GM12878 (cell line): ENCODE results near the gene PRKG1. TPM values are rescaled to one million over a fixed set of nuclear protein-coding genes. Genes with fewer than 3 reads are reported as not detected.

Experiments
- ATAC-seq: fragments of 200-7000 bp; cut with Tn5 transposase; 3 replicates; pipeline ENCODE4 v1.9.1; 2020; ENCODE audit warnings: mild to moderate bottlenecking, moderate library complexity
- BruUV-seq: library from RNA; stranded (reverse); fragments of 400-500 nt; replicated peaks from 2 replicates; lab custom pipeline; 2021; lab: Mats Ljungman, UMichigan
- CTCF ChIA-PET: fragments of 300-600 bp; sonication (Branson Sonifier 250); formaldehyde crosslinking; extraction: SDS; loops from one replicate; lab custom pipeline; 2021; ENCODE audit warnings: inconsistent platforms; lab: Yijun Ruan, JAX
- POLR2A ChIA-PET: fragments of 350-600 bp; formaldehyde crosslinking; extraction: SDS; loops from one replicate; lab custom pipeline; 2021; ENCODE audit warnings: inconsistent platforms; lab: Charles Lee
- RAD21 ChIA-PET: fragments of 300-600 bp; sonication (Branson Sonifier 250); formaldehyde crosslinking; loops from one replicate; lab custom pipeline; 2023; ENCODE audit warnings: antibody characterized with exemption; ENCODE audit not compliant: unreplicated experiment; lab: Charles Lee
- SMC1A ChIA-PET: fragments of 300-600 bp; sonication (Branson Sonifier 250); formaldehyde crosslinking; loops from one replicate; lab custom pipeline; 2023; ENCODE audit not compliant: unreplicated experiment, uncharacterized antibody; lab: Charles Lee
- DNase-seq: peaks from one replicate; pipeline ENCODE4 v3.0.0-alpha.2; 2011; ENCODE audit warnings: low read depth, low spot score
- FAIRE-seq: peaks from 3 replicates; lab custom pipeline; 2011; peaks lifted over from hg19 to GRCh38; lab: Jason Lieb, UNC
- H2AFZ ChIP-seq: 2 replicates; pipeline ENCODE4 v1.6.0; 2011; ENCODE audit warnings: low read depth, low read length, control low read depth; ENCODE audit not compliant: control insufficient read depth
- H3K27ac ChIP-seq: 2 replicates; pipeline ENCODE4 v1.5.1; 2011; ENCODE audit warnings: control low read depth; ENCODE audit not compliant: control insufficient read depth, insufficient read depth
- H3K27me3 ChIP-seq, 2 experiments: replicated peaks in 1 of 2; 2 replicates each; pipeline versions ENCODE4 v1.6.0 to v1.6.1; 2011; ENCODE audit warnings: low read length in 1 of 2; ENCODE audit not compliant: control insufficient read depth in 2 of 2, insufficient read depth in 2 of 2
- H3K36me3 ChIP-seq, 2 experiments: 2 replicates each; pipeline ENCODE4 v1.5.1; 2011; ENCODE audit warnings: low read length in 1 of 2; ENCODE audit not compliant: control insufficient read depth in 2 of 2, insufficient read depth in 2 of 2
- H3K4me1 ChIP-seq: 2 replicates; pipeline ENCODE4 v1.6.1; 2011; ENCODE audit warnings: mild to moderate bottlenecking, low read length, moderate library complexity, mixed read lengths; ENCODE audit not compliant: control insufficient read depth, insufficient read depth
- H3K4me2 ChIP-seq: 2 replicates; pipeline ENCODE4 v1.6.0; 2011; ENCODE audit warnings: control low read depth; ENCODE audit not compliant: control insufficient read depth, insufficient read depth
- H3K4me3 ChIP-seq: fragments of 200-600 bp; sonication (generic); 2 replicates; pipeline ENCODE4 v1.5.1; 2016
- H3K79me2 ChIP-seq: 2 replicates; pipeline ENCODE4 v1.6.0; 2011; ENCODE audit warnings: low read length; ENCODE audit not compliant: control insufficient read depth, insufficient read depth
- H3K9ac ChIP-seq: 2 replicates; pipeline ENCODE4 v1.8.0; 2011; ENCODE audit warnings: low read length, control low read depth, mixed read lengths; ENCODE audit not compliant: control insufficient read depth, insufficient read depth
- H3K9me3 ChIP-seq: replicated peaks from 3 replicates; pipeline ENCODE4 v1.5.1; 2011; ENCODE audit warnings: mild to moderate bottlenecking, low read length; ENCODE audit not compliant: control insufficient read depth, insufficient read depth
- H4K20me1 ChIP-seq: 2 replicates; pipeline ENCODE4 v1.6.0; 2011; ENCODE audit not compliant: control insufficient read depth, insufficient read depth
- ASH2L ChIP-seq: fragments of 300-600, 200-600 bp; sonication (generic); IDR thresholded peaks from 2 replicates; pipeline ENCODE4 v1.6.1; 2017; ENCODE audit warnings: low read depth, mild to moderate bottlenecking, borderline replicate concordance
- BACH1 ChIP-seq: fragments of 450-650 bp; IDR thresholded peaks from 2 replicates; pipeline ENCODE4 v1.6.1; 2017; ENCODE audit warnings: mild to moderate bottlenecking, borderline replicate concordance
- BRCA1 ChIP-seq: IDR thresholded peaks from 2 replicates; pipeline ENCODE4 v1.6.1; 2011; ENCODE audit warnings: low read depth, low read length, improper control_type of control experiment
- KDM1A ChIP-seq: fragments of 200-600 bp; sonication (generic); IDR thresholded peaks from 2 replicates; pipeline ENCODE4 v1.6.1; 2016; ENCODE audit warnings: borderline replicate concordance
- KLF5 ChIP-seq: fragments of 450-650 bp; IDR thresholded peaks from 2 replicates; pipeline ENCODE4 v1.6.1; 2014; ENCODE audit warnings: mild to moderate bottlenecking; ENCODE audit not compliant: partially characterized antibody
- MEF2A ChIP-seq: IDR thresholded peaks from 2 replicates; pipeline ENCODE4 v1.6.1; 2011; ENCODE audit warnings: low read depth, mild to moderate bottlenecking, low read length, moderate library complexity; ENCODE audit not compliant: insufficient read depth
- MTA3 ChIP-seq: IDR thresholded peaks from 2 replicates; pipeline ENCODE4 v1.6.1; 2012; ENCODE audit warnings: low read length, inconsistent platforms, borderline replicate concordance
- SIN3A ChIP-seq: IDR thresholded peaks from 2 replicates; pipeline ENCODE4 v1.6.1; 2012; ENCODE audit warnings: low read depth, low read length, improper control_type of control experiment
- SMARCA5 ChIP-seq: fragments of 450-650 bp; IDR thresholded peaks from 2 replicates; pipeline ENCODE4 v1.6.1; 2017; ENCODE audit warnings: mild to moderate bottlenecking
- SP1 ChIP-seq: IDR thresholded peaks from one replicate; pipeline ENCODE4 v1.6.1; 2011; ENCODE audit warnings: low read depth, low read length
- SREBF2 ChIP-seq: IDR thresholded peaks from 2 replicates; pipeline ENCODE4 v1.6.1; 2012; ENCODE audit warnings: mild to moderate bottlenecking, low read length
- SRF ChIP-seq, 2 experiments: IDR thresholded peaks; 2 replicates each; pipeline ENCODE4 v1.6.1; 2011; ENCODE audit warnings: low read depth in 2 of 2, low read length in 2 of 2, mild to moderate bottlenecking in 1 of 2, moderate library complexity in 1 of 2
- STAT1 ChIP-seq: fragments of 450-650 bp; conservative IDR thresholded peaks from 2 replicates; pipeline ENCODE4 v1.6.1; 2014; ENCODE audit warnings: antibody characterized with exemption, mild to moderate bottlenecking
- SUZ12 ChIP-seq: fragments of 200-600 bp; sonication (generic); IDR thresholded peaks from one replicate; pipeline ENCODE4 v1.6.1; 2018; ENCODE audit warnings: antibody characterized with exemption, mild to moderate bottlenecking; ENCODE audit not compliant: unreplicated experiment
- TARDBP ChIP-seq: IDR thresholded peaks from 2 replicates; pipeline ENCODE4 v1.6.1; 2016; ENCODE audit warnings: borderline replicate concordance
- ZNF274 ChIP-seq: IDR thresholded peaks from one replicate; pipeline ENCODE4 v1.8.0; 2011; ENCODE audit not compliant: insufficient read length, insufficient read depth
- ZNF622 ChIP-seq: fragments of 450-650 bp; IDR thresholded peaks from 2 replicates; pipeline ENCODE4 v1.6.1; 2017; ENCODE audit warnings: mild to moderate bottlenecking, inconsistent platforms
- WGBS: methylation state at CpG from one replicate; pipeline ENCODE4 v1.1.6; 2016; ENCODE audit warnings: low lambda C conversion rate; ENCODE audit not compliant: insufficient replicate concordance, insufficient coverage; ENCODE audit errors: missing lambda C conversion rate; 5-methylcytosine and 5-hydroxymethylcytosine counted together
- in situ Hi-C: fragments of 300-500 bp; cut with MboI; formaldehyde crosslinking; loops from 9 replicates; pipeline ENCODE4 v1.14.3; 2018; ENCODE audit warnings: mixed read lengths
- intact Hi-C: fragments of 100-400 bp; cut with micrococcal nuclease; formaldehyde crosslinking; loops from one replicate; pipeline ENCODE4 v1.14.2; 2022; ENCODE audit not compliant: unreplicated experiment
- polyA plus RNA-seq, 11 experiments: library from polyadenylated mRNA; depleted of rRNA in 4 of 11; unstranded in 6 of 11; stranded (reverse) in 5 of 11; fragments of >200 nt; fragmentation: Nextera tagmentation in 4 of 11; fragmentation: Illumina TruSeq in 1 of 11; extraction: Ambion mirVana in 4 of 11; extraction: Trizol in 1 of 11; gene quantifications; 1 replicate in 1 of 11; 2 replicates in 10 of 11; pipeline versions ENCODE4 v1.2.1 to v1.2.3, GENCODE V29; 2011 to 2016; ENCODE audit warnings: inconsistent platforms in 2 of 11, missing spikeins in 2 of 11, low read depth in 1 of 11
- total RNA-seq, 4 experiments: library from RNA; depleted of rRNA in 3 of 4; stranded (reverse); fragments of >200 nt in 3 of 4; fragmentation: Illumina TruSeq in 1 of 4; extraction: Trizol in 1 of 4; gene quantifications; 2 replicates each; pipeline versions ENCODE4 v1.2.1 to v1.2.3, GENCODE V29; 2013 to 2021
- TF ChIP-seq, protein P1 (sequence below): fragments of 450-650 bp; formaldehyde crosslinking; IDR thresholded peaks from 2 replicates; pipeline ENCODE4 v1.4.0; 2020; ENCODE audit warnings: mild to moderate bottlenecking, moderate library complexity
- TF ChIP-seq, protein P2 (sequence below): fragments of 450-650 bp; conservative IDR thresholded peaks from 2 replicates; pipeline ENCODE4 v1.6.1; 2017; ENCODE audit warnings: mild to moderate bottlenecking, moderate library complexity

Gene PRKG1
- total and polyA plus RNA-seq, 10 of the 15 experiments (the other 5 are each of a cell fraction or from before 2014, with no cell fraction given) = 0.04 to 0.05 TPM; not detected in 8

DNA sequence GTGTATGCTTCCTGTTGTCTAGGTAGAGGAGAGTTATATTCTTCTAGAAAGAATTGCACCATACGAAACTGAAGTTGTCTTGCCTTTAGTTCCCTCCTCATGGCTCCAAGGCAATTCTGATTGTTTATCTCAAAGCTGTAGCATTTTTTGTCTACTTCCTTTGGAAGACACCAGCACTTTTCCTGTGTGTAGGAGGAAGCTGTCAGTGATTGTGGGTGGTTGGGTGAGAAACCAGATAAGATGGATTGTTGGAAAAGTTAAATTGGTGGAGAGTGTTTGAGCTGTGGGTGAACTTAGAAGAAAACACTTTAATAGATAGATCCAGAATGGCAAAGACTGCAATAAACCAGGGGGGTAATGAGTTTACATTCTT is 637.2 kb downstream of the PRKG1 start:
- Histone ChIP-seq H3K9ac (no peak overlapping the region), H3K4me3 (no peak overlapping the region), H3K79me2 (no peaks in the 10 kb centered on the region), H3K27me3 (no peaks in the 10 kb centered on the region), H3K27ac (no peak overlapping the region), H2AFZ (no peak overlapping the region), H3K4me1 (no peaks in the 10 kb centered on the region), H3K4me2 (no peak overlapping the region), H3K36me3 (no peaks in the 10 kb centered on the region), H4K20me1 (no peaks in the 10 kb centered on the region), H3K9me3 (no peaks in the 10 kb centered on the region)
- ChIA-PET POLR2A (no interaction called here), CTCF (no interaction called here), SMC1A (interaction anchor here (1.5 kb wide), 1 partner anchor 17 kb away, joined by 4 read pairs; no protein-coding TSS in a partner anchor), RAD21 (no interaction called here)
- TF ChIP-seq BRCA1 (no peak), SREBF2 (no peak), KDM1A (no peak), STAT1 (no peak), ASH2L (no peak), ZNF274 (no peak), TARDBP (no peak), SMARCA5 (no peak), SP1 (no peak), KLF5 (no peak), SIN3A (no peak), BACH1 (no peak), MEF2A (no peak), SRF (IDR thresholded peaks at IDR 0.05; ENCODE audit: low read depth in 2 of 2, low read length in 2 of 2) (no peak), MTA3 (no peak), ZNF622 (no peak), SUZ12 (no peak)
- TF ChIP-seq, protein P1, sequence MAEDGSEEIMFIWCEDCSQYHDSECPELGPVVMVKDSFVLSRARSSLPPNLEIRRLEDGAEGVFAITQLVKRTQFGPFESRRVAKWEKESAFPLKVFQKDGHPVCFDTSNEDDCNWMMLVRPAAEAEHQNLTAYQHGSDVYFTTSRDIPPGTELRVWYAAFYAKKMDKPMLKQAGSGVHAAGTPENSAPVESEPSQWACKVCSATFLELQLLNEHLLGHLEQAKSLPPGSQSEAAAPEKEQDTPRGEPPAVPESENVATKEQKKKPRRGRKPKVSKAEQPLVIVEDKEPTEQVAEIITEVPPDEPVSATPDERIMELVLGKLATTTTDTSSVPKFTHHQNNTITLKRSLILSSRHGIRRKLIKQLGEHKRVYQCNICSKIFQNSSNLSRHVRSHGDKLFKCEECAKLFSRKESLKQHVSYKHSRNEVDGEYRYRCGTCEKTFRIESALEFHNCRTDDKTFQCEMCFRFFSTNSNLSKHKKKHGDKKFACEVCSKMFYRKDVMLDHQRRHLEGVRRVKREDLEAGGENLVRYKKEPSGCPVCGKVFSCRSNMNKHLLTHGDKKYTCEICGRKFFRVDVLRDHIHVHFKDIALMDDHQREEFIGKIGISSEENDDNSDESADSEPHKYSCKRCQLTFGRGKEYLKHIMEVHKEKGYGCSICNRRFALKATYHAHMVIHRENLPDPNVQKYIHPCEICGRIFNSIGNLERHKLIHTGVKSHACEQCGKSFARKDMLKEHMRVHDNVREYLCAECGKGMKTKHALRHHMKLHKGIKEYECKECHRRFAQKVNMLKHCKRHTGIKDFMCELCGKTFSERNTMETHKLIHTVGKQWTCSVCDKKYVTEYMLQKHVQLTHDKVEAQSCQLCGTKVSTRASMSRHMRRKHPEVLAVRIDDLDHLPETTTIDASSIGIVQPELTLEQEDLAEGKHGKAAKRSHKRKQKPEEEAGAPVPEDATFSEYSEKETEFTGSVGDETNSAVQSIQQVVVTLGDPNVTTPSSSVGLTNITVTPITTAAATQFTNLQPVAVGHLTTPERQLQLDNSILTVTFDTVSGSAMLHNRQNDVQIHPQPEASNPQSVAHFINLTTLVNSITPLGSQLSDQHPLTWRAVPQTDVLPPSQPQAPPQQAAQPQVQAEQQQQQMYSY (CRISPR knock-in tag) = no peak
- TF ChIP-seq, protein P2, sequence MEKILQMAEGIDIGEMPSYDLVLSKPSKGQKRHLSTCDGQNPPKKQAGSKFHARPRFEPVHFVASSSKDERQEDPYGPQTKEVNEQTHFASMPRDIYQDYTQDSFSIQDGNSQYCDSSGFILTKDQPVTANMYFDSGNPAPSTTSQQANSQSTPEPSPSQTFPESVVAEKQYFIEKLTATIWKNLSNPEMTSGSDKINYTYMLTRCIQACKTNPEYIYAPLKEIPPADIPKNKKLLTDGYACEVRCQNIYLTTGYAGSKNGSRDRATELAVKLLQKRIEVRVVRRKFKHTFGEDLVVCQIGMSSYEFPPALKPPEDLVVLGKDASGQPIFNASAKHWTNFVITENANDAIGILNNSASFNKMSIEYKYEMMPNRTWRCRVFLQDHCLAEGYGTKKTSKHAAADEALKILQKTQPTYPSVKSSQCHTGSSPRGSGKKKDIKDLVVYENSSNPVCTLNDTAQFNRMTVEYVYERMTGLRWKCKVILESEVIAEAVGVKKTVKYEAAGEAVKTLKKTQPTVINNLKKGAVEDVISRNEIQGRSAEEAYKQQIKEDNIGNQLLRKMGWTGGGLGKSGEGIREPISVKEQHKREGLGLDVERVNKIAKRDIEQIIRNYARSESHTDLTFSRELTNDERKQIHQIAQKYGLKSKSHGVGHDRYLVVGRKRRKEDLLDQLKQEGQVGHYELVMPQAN = no peak
- DNase-seq (no peak), FAIRE-seq (no peak), ATAC-seq (no peak)
- intact Hi-C loops = no loop called here
- no TSS peak for BruUV-seq
- WGBS = 26% methylated on average over 1 of the region's 1 CpG
- in situ Hi-C loops = no loop called here
